MM.1S (cell line): ENCODE data around the gene PSMG3.

Experiments
- DNase-seq: peaks from one replicate; pipeline ENCODE4 v3.0.0-alpha.2; 2015
- H2AFZ ChIP-seq: fragments of 300-600 bp; sonication (generic); 2 replicates; pipeline ENCODE4 v1.6.0; 2016; ENCODE audit warnings: antibody characterized with exemption, low read length
- H3F3A ChIP-seq: fragments of 300-600 bp; sonication (generic); 2 replicates; pipeline ENCODE4 v1.6.1; 2016; ENCODE audit warnings: mild to moderate bottlenecking, antibody characterized with exemption, low read length, moderate library complexity, mixed read lengths; ENCODE audit not compliant: insufficient read depth
- H3K27ac ChIP-seq: fragments of 300-600 bp; sonication (generic); 2 replicates; pipeline ENCODE4 v1.5.1; 2016; ENCODE audit warnings: mild to moderate bottlenecking, low read length
- H3K27me3 ChIP-seq: fragments of 300-600 bp; sonication (generic); replicated peaks from 2 replicates; pipeline ENCODE4 v1.6.0; 2016; ENCODE audit warnings: low read length; ENCODE audit not compliant: insufficient read depth
- H3K36me3 ChIP-seq: fragments of 300-600 bp; sonication (generic); replicated peaks from 2 replicates; pipeline ENCODE4 v1.6.1; 2016; ENCODE audit warnings: mild to moderate bottlenecking, low read length, mixed read lengths; ENCODE audit not compliant: insufficient read depth
- H3K4me1 ChIP-seq: fragments of 300-600 bp; sonication (generic); 2 replicates; pipeline ENCODE4 v1.6.1; 2016; ENCODE audit warnings: low read length, mixed read lengths
- H3K4me2 ChIP-seq: fragments of 300-600 bp; sonication (generic); 2 replicates; pipeline ENCODE4 v1.6.0; 2016; ENCODE audit warnings: low read depth, low read length
- H3K4me3 ChIP-seq: fragments of 300-600 bp; sonication (generic); 2 replicates; pipeline ENCODE4 v1.5.1; 2016; ENCODE audit warnings: low read length, mixed read lengths
- H3K79me2 ChIP-seq: fragments of 300-600 bp; sonication (generic); 2 replicates; pipeline ENCODE4 v1.6.1; 2016; ENCODE audit warnings: mixed run types, low read length, mixed read lengths
- H3K9ac ChIP-seq: fragments of 300-600 bp; sonication (generic); 2 replicates; pipeline ENCODE4 v1.6.1; 2016; ENCODE audit warnings: low read length, mixed read lengths
- H3K9me2 ChIP-seq: fragments of 300-600 bp; sonication (generic); replicated peaks from 2 replicates; pipeline ENCODE4 v1.6.1; 2016; ENCODE audit warnings: mild to moderate bottlenecking, low read length, mixed read lengths; ENCODE audit not compliant: insufficient read depth
- H3K9me3 ChIP-seq: fragments of 300-600 bp; sonication (generic); replicated peaks from 2 replicates; pipeline ENCODE4 v1.6.1; 2016; ENCODE audit warnings: mild to moderate bottlenecking, low read length, mixed read lengths; ENCODE audit not compliant: insufficient read depth
- H4K20me1 ChIP-seq: fragments of 300-600 bp; sonication (generic); 2 replicates; pipeline ENCODE4 v1.6.1; 2016; ENCODE audit warnings: mild to moderate bottlenecking, low read length, moderate library complexity, mixed read lengths; ENCODE audit not compliant: insufficient read depth
- CTCF ChIP-seq: fragments of 300-600 bp; sonication (generic); IDR thresholded peaks from 2 replicates; pipeline ENCODE4 v1.5.1; 2016; ENCODE audit warnings: antibody characterized with exemption, low read length, mixed read lengths
- EZH2 ChIP-seq: fragments of 300-600 bp; sonication (generic); optimal IDR thresholded peaks from 2 replicates; pipeline ENCODE3; 2017; ENCODE audit warnings: low read depth, mild to moderate bottlenecking, antibody characterized with exemption, low read length, mixed read lengths
- EZH2phosphoT487 ChIP-seq: fragments of 300-600 bp; sonication (generic); IDR thresholded peaks from 2 replicates; pipeline ENCODE4 v1.6.1; 2018; ENCODE audit warnings: antibody characterized with exemption, low read length

Gene PSMG3

DNA sequence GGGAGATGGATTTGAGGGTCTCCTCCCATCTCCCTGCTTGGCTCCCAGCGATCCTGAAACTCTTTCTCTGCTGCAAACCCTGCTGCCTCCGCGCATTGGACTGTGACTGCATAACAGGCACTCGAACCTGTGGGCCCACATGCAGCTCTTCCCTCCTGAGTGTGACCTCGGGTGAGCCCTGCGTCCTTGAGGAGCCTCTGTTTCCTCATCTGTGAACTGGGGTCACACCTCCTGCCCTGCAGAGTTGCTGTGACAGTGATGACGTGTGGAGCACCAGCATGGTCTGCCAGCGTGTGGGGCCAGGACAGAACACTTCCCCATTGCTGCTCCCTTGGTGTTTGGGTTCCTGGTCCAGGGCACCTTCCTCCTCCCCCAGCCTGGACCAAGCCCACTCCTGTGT, 46.9 kb upstream of the PSMG3 start:
- Histone ChIP-seq H3K9me2 (no peaks in the 10 kb centered on the region), H3K4me1 (no peaks in the 10 kb centered on the region), H3F3A (no peaks in the 10 kb centered on the region), H3K27me3 (peaks cover 57% of the 10 kb centered on the region), H3K79me2 (no peaks in the 10 kb centered on the region), H3K36me3 (no peaks in the 10 kb centered on the region), H3K4me3 (no peak overlapping the region), H3K9me3 (no peaks in the 10 kb centered on the region), H4K20me1 (no peaks in the 10 kb centered on the region), H2AFZ (no peak overlapping the region), H3K27ac (no peak overlapping the region), H3K4me2 (no peak overlapping the region), H3K9ac (no peak overlapping the region)
- TF ChIP-seq EZH2 (no peak), CTCF (no peak), EZH2phosphoT487 (no peak)
- DNase-seq = no peak

DNA sequence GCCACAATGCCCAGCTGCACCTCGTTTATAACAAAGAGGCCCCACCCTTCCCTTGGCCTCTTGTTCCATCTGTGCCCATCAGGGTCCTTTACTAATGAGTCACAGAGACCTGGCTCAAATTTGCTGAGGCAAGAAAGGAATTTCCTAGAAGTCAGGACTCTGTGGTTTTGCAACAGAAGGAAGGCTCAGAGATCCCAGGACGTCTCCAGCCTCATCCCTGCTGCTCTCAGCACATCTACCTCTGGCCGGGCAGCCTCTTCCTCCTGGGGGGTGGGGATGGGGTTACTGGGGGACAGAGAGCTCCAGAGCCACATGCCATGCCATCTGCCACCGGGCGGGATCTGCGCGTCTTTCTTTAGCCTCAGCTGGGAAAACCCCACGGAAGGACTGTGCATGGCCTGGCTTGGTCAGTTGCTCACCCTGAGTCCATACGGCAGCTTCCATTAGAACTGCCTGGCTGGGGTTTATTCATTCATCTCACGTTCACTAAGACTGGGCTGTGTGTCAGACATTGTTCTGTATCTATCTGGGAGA, 41.9 kb upstream of the PSMG3 start:
- Histone ChIP-seq H3K36me3 (no peaks in the 10 kb centered on the region), H3K9ac (no peak overlapping the region), H3K4me1 (no peaks in the 10 kb centered on the region), H3K9me2 (no peaks in the 10 kb centered on the region), H3K27ac (no peak overlapping the region), H3F3A (no peaks in the 10 kb centered on the region), H3K4me2 (no peak overlapping the region), H3K9me3 (no peaks in the 10 kb centered on the region), H3K79me2 (no peaks in the 10 kb centered on the region), H3K4me3 (no peak overlapping the region), H4K20me1 (no peaks in the 10 kb centered on the region), H3K27me3 (peaks cover 88% of the 10 kb centered on the region), H2AFZ (no peak overlapping the region)
- DNase-seq = no peak
- no peak for TF ChIP-seq EZH2
- no peak for TF ChIP-seq CTCF
- no peak for TF ChIP-seq EZH2phosphoT487

DNA sequence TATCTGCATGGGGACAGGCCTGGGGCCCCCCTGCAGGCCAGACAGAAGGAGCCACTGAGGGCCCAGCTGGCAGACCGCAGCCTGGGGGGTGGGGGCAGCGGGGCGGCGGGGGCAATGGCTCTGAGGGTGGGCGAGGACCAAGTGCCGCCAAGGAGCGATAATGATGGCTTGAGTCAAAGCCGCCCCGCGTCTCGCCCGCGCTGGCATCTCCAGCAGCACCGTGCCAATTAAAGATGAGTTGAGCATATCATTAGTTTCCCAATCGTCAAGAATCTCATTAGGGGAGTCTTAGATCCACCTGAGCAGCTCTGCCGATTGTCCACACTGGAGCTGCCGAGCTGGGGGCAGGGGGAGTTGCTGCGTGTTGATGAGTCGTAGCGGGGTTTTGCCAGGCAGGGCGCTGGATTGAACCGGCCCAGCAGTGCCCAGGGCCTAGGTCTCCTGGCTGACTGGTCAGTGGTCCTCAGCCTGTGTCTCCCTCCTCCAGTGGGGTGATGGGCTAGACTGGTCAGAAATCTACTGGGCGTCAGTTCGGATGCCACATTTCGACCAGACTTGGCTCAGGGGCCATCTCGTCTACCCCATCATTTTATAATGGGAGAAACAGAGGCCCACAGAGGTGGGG, 41.0 kb upstream of the PSMG3 start:
- TF ChIP-seq CTCF (no peak), EZH2 (no peak), EZH2phosphoT487 (no peak)
- Histone ChIP-seq H3K36me3 (no peaks in the 10 kb centered on the region), H3F3A (no peaks in the 10 kb centered on the region), H3K4me2 (no peak overlapping the region), H3K9ac (no peak overlapping the region), H3K27me3 (peaks cover 84% of the 10 kb centered on the region), H2AFZ (no peak overlapping the region), H3K9me3 (no peaks in the 10 kb centered on the region), H3K79me2 (no peaks in the 10 kb centered on the region), H3K4me1 (no peaks in the 10 kb centered on the region), H3K27ac (no peak overlapping the region), H4K20me1 (no peaks in the 10 kb centered on the region), H3K9me2 (no peaks in the 10 kb centered on the region), H3K4me3 (no peak overlapping the region)
- DNase-seq = no peak
